Measurements from ENCODE around the gene CNP. TPM values are rescaled to one million over a fixed set of nuclear protein-coding genes. Genes with fewer than 3 reads are reported as not detected.
A peak's percentile ranks its signal among the peaks of the same experiment; 100 is the strongest.

The CNP gene
- total RNA-seq, 1 experiment from 2014 or later, result 78.5 TPM

DNA sequence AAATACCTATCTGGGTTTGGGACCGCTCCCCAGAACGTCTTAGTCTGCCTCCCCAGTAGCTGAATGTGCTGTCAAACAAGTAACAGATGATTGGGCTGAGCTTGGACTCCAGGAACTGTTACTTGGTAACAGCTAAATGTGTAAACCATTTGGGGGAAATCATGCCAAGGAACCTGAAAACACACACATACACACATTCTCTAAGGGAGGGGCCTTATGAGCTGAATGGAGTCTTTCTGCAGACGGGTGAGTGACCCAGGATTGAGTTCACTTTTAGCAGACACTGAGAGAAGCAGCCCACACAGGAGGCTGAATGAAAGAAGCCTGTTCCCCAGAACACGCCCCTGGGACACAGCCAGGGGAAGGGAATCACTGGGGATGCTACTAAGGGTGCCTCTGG, 49.4 kb upstream of the CNP start:
- Mint-ChIP-seq H3K27me3 (ENCODE audit: low read depth) (no peaks in the 10 kb centered on the region), H3K36me3 (ENCODE audit: insufficient read depth in 1 of 3, low read depth in 3 of 3) (peaks cover 20 to 31% (median 27%) of the 10 kb centered on the region in 3 experiments; a peak in 6 of 7 replicates), H3K4me3 (peak overlapping the region; percentile 88 to 90), H3K9me3 (no peaks in the 10 kb centered on the region), H3K4me1 (peaks cover 43 to 50% of the 10 kb centered on the region in 2 experiments), H3K27ac (peak overlapping the region in 2 of 3 experiments; percentile 65 to 76; a peak in 3 of 7 replicates)
- H3K79me2 ChIP-seq (ENCODE audit: insufficient read depth, low read length), result peaks cover 51% of the 10 kb centered on the region
- no CpG with 5 or more reads among the region's 4 CpGs for WGBS (ENCODE audit: extremely low coverage, insufficient read length, low lambda C conversion rate)
- no peak overlapping the region for H2AK5ac ChIP-seq (ENCODE audit: insufficient read length, low read length)
- H3K14ac ChIP-seq (ENCODE audit: insufficient read depth, low read length), result no peak overlapping the region
- H2BK20ac ChIP-seq (ENCODE audit: low read depth, low read length, poor library complexity, severe bottlenecking), result no peak overlapping the region
- no peak overlapping the region for H3K27ac ChIP-seq (ENCODE audit: insufficient read length, low read depth, low read length)
- peaks cover 8% of the 10 kb centered on the region; the same call in 1 of the 2 replicates for H3K4me1 ChIP-seq (ENCODE audit: insufficient read depth, low read length)
- H3T11ph ChIP-seq (ENCODE audit: low read length), result no peak overlapping the region
- no peak overlapping the region for H2BK15ac ChIP-seq (ENCODE audit: low read depth, low read length)
- no peaks in the 10 kb centered on the region for H3K9me3 ChIP-seq (ENCODE audit: control insufficient read depth, low read depth, low read length)
- H2AFZ ChIP-seq (ENCODE audit: low read length), result no peak overlapping the region
- no peak overlapping the region for H3K4ac ChIP-seq (ENCODE audit: low read depth, low read length)
- H3K79me1 ChIP-seq (ENCODE audit: insufficient read depth, low read depth, low read length, poor library complexity, severe bottlenecking), result peaks cover 10% of the 10 kb centered on the region
- H2BK5ac ChIP-seq (ENCODE audit: insufficient read length, low read length), result no peak overlapping the region
- H3K18ac ChIP-seq (ENCODE audit: insufficient read length, low read depth, low read length), result no peak overlapping the region
- no peak overlapping the region for H4K8ac ChIP-seq (replicated peaks; ENCODE audit: insufficient read length, low read depth, low read length)
- H3K4me2 ChIP-seq (ENCODE audit: insufficient read depth, insufficient read length, low read length), result peak overlapping the region; percentile 81
- H2BK12ac ChIP-seq (ENCODE audit: insufficient read length, low read depth, low read length), result no peak overlapping the region
- no peak overlapping the region for H4K5ac ChIP-seq (ENCODE audit: insufficient read length, low read depth, low read length)
- no peak overlapping the region for H4K91ac ChIP-seq (ENCODE audit: insufficient read length, low read depth, low read length)
- H4K20me1 ChIP-seq (ENCODE audit: control insufficient read depth, insufficient read depth, insufficient read length), result peaks cover 11% of the 10 kb centered on the region
- H3K27me3 ChIP-seq (ENCODE audit: insufficient read depth, low read length), result no peaks in the 10 kb centered on the region
- no peak for TF ChIP-seq CTCF (conservative IDR thresholded peaks at IDR 0.05)
- DNase-seq, result no peak
- peaks cover 11% of the 10 kb centered on the region for H3K23me2 ChIP-seq (ENCODE audit: insufficient read length, low read depth, low read length, poor library complexity, severe bottlenecking)
- no peak overlapping the region for H3K23ac ChIP-seq (ENCODE audit: insufficient read length, low read depth, low read length)
- H3K9ac ChIP-seq (ENCODE audit: extremely low read depth, insufficient read length, low read length), result no peak overlapping the region
- no peak overlapping the region for H3K56ac ChIP-seq (ENCODE audit: insufficient read length, low read depth, low read length)
- no peak overlapping the region for H2BK120ac ChIP-seq (ENCODE audit: low read depth, low read length, poor library complexity, severe bottlenecking)
